Activated CD4-positive, alpha-beta T cell treated with anti-CD3 and anti-CD28 coated beads, Interleukin-10, Interleukin-2, amounts not matched to agents 100 ng/mL and 50 ng/mL, durations not matched to agents 16 hours and 8 hours (primary cell): ENCODE measurements around the gene ANKH.
"Not testable (repeated sequence)": the region's sequence is repeated elsewhere in the genome, so short reads cannot be mapped to it uniquely, and the experiment has no call there.

Source experiments
- DNase-seq: peaks from one replicate; pipeline ENCODE4 v3.0.0-alpha.2; 2020

Gene ANKH

DNA sequence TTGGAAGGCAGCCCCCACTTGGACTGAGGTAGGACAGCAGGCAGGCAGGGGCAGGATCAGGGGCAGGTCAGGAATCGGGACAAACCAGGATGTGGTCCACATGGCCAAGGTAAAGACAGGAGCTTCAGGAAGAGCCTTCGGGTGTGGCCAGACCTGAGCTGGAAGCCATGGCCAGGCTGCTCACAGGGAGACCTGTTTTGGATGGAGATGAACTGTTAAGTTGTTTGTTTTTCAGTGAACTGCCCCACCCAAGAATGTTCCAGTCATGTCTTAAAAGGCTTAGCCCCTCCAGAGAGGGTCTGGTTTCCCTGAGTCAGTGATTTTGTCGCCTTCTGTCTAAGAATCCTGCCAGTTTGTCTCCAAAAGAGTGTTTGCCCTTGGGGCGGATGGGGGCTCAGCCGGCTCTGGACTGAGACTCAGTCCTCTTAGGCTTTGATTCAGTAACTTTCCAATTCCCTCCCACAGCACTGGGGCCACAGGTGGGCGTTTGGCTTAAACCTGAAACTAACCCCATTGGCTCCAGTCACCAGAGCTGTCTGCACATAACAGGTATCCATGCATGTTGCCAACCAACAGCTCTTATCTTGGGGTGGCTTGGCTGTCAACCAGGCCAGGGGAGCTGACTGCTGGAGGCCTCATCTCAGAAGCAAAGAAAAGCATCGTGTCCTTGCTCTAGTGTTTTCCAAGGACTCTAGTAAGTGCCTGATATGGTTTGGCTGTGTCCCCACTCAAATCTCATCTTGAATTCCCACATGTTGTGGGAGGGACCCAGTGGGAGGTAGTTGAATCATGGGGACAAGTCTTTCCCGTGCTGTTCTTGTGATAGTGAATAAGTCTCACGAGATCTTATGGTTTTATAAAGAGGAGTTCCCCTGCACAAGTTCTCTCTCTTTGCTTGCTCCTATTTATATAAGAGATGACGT is 11.3 kb upstream of the ANKH start:
- DNase-seq, result no peak

- no peak for DNase-seq
These were observed 10.2 kb upstream of the ANKH start for GRCh38 chr5:14881826-14882225.

GRCh38 chr5:14880688-14881087 is 9.1 kb upstream of the ANKH start:
- no peak for DNase-seq

DNA sequence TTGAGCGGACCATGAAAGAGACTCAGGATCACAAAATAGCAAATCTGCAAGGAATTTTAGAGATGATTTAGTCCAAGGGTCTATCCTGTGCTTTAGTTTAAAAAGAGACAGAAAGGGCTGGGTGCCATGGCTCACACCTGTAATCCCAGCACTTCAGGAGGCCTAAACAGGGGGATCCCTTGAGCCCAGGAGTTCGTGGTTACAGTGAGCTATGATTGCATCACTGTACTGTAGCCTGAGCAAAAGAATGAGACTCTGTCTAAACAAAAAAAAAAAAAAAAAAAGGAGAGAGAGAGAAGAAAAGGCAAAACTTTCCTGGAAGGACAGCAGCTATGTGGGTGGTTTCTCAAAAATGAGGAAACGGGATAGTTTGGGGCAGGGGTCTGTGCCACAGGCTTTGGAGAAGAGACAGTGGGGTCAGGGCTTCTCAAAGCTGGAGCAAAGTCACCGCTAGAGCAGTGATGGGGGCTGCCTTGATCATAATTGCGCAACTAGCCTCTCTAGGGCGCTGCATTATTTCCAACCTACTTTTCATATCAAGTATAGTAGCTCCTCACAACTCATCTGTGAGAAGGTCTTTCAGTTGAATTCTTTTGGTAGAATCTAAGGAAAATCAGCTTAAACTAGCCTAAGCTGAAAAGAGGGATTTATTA is 8.5 kb upstream of the ANKH start:
- no peak for DNase-seq

- DNase-seq, result no peak
These were observed 7.8 kb upstream of the ANKH start for GRCh38 chr5:14879393-14879792.

DNA sequence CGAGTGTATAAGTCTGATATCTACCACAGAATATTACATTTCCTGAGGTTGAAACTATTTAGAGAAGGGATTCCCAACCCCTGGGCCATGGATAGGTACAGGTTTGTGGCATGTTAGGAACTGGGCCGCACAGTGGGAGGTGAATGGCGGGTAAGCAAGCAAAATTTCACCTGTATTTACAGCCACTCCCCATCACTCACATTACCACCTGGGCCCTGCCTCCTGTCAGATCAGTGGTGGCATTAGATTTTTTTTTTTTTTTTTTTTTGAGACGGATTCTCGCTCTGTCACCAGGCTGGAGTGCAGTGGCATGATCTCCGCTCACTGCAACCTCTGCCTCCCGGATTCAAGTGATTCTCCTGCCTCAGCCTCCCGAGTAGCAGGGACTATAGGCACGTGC is 6.6 kb upstream of the ANKH start:
- DNase-seq, result not testable (repeated sequence)

DNA sequence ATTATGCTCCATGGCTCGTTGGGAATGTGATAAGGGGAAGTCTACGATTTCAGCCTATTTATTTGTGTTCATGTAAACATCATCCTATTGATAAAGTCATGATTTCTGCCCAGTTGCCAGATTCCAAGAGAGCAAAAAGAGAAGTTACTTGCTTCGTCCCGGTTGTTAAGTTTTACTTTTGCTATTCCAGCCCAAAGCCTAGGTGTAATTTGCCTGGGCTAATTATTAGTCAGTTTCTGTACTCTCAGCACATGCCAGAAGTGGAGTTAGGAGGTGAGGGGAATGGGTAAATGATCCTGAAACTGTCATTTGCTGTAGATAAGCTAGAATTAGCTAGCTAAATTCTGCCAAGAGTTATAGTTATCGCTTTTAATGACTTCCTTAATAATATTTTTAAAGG is 4.5 kb upstream of the ANKH start:
- no peak for DNase-seq

DNA sequence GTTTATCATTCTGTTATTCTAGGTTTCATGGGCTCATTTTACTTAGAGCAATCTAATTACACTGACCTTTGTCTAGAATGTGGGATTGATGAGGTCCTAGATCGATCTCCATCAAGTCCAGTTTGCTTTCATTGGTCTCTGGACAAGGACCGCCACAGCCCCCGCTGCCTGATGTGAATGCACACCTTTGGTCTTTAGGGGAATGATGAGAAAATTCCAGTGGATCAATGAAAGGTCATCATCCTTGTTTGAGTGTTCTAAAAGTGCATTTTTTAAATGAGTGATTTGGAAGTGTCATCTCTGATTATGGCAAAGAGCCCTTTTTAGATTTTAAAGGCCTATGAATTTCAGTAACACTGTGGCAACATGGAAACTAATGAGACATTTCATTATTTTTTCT is 2.2 kb upstream of the ANKH start:
- DNase-seq, result no peak

- DNase-seq, result no peak
These were observed 1.5 kb upstream of the ANKH start for GRCh38 chr5:14873093-14873492.

DNA sequence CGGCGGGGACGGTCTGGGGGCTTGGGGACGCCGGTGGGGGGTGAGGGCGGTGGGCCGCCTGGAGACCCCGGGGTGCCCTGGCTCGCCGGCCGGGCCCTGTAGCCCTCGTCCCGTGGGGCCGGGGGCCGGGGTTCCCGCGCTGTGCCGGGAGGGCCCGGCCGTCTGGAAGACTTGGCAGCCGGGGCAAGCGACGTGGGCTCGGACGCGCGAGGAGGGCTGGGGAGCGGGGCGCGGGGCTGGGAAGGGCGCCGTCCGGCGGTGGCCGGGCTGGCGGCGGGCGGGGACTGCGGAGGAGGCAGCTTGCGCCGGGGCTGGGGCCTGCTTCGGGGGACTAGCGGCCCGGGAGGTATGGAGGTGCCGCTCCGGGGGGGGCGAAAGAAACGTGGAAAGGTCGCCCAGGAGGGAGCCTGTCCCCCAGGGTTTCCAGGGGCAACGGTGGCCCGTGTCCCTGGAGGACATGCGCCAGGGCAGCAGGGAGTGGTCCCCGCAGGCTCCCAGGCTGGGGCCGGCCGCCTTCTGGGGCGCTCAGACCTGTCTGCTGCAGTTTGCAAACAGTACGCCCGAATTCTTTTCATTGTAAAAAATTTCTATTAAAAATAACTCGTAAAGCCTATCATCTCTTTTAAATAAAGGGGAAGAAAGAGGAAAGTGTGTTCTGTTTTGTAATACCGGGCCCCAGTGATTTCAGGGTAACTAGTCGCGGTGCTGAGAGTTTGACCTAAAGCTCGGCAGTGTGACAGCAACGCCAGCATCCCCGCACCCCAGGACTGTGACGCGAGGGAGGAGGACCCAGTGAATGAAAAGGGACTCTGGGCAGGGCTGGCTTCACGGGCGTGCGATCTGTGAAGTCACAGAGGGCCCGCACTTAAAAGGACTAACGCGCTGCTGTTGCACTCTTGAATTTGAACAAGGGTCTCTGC is 752 bp upstream of the ANKH start:
- peak; percentile 73 for DNase-seq

- DNase-seq, result peak; percentile 44
These were observed 1.0 kb downstream of the ANKH start for GRCh38 chr5:14870337-14871213.

GRCh38 chr5:14869668-14870164 is 1.9 kb downstream of the ANKH start:
- peak; percentile 81 for DNase-seq

- no peak for DNase-seq
These were observed 2.3 kb downstream of the ANKH start for GRCh38 chr5:14869233-14869632.

GRCh38 chr5:14868771-14869170 is 2.8 kb downstream of the ANKH start:
- DNase-seq, result no peak

DNA sequence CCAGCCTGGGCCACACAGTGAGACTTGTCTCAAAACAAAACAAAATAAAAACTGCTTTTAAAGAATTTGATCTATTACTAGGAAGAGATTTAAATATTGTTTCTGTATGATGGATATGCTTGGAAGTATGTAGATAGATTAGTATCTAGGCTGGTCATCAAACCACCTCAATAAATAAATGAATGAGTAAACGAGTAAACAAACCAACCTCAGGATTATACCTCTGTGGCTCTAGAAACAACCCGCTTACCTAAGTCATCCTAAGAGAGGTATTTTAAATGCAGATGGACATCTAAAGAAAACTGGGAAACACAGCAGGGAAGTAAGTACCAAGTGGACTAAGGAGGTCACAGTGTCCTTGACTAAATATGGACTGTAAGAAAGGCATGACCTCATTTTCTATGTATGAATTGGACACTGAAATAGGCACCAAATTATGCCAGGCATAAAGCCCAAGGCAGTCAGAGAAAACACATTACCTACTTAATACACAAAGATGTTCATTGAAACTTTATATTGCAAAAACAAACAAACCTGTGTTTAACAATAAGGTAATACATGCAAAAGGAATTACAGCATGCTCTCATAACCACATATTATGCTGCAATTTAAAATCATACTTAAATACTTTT is 7.3 kb downstream of the ANKH start:
- DNase-seq, result no peak

GRCh38 chr5:14863105-14863504 is 8.5 kb downstream of the ANKH start:
- DNase-seq, result no peak

GRCh38 chr5:14861123-14861765 is 10.3 kb downstream of the ANKH start:
- no peak for DNase-seq

DNA sequence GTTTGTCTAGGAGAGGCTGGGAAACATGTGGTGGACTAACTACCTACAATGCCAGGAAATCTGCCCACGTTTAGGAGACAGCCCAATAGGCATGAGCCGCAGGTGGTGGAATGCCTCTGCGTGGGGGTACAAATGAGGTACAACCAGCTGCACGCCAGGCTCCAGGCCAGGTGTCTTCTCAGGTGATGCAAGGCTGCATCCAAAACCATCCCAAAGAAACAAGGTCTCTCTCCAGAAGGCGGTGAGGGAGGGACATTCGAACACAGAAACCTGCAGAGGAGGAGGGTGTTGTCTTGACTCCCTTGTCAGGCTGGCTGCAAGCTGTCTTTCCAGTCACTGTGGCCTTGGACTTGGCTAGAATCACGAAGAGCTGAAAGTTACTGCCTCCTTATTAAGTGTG is 11.6 kb downstream of the ANKH start:
- DNase-seq, result no peak

GRCh38 chr5:14859150-14859549 is 12.4 kb downstream of the ANKH start:
- DNase-seq, result no peak

DNA sequence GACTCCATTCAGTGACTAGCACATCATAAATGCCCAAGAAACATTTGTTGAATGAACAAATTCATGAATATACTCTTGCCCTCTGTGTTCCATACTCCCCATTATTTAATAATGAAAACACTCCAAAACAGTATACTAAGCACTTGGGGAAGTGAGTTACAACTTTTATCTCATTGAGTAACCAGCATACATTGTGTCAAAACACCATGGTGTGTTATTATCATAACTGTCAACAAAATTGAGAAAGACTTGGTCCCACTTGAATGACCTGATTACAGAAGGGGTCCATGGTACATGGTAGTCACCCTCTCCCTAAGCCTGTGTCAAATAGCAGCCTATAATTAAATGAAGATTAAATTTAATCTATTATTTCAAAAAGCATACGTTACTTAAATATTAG is 16.2 kb downstream of the ANKH start:
- no peak for DNase-seq

DNA sequence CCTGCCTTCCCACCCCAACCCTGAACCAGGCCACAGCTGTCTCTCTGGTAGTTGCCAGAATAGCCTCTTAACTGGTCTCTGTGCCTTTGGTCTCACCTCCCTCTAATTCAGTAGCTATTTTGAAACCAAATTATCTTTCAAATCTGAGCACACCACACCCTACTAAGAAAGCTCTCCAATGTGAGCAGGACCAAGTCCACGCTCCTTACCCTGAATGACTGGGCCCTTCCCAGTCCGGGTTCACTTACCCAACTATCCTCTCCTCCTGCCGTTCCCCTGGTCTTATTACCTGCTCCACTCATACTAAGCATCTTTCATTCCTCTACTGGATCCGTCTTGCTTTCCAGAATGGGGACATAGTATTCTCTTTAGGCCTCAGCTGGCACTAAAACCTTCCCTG is 16.8 kb downstream of the ANKH start:
- DNase-seq, result no peak
